ENCODE results near the gene ITGA2.

ITGA2 gene

DNA sequence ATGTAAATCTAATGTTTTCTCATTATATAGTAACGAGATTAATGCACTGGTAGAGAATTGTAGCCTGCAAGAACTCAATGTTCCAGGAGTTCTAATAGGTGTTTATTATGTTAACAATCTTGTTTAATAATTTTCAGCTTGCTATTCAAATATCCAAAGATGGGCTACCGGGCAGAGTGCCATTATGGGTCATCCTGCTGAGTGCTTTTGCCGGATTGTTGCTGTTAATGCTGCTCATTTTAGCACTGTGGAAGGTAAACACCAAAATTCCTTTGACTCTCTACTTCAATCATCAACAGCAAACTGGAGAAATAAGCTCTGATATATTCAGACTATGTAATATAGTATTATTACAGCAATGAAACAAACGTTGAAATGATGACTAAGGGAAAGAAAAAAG is 41.9 kb upstream of the ITGA2 start:
- H4K12ac ChIP-seq (ENCODE audit: low read depth, low read length): no peak overlapping the region
- H2BK5ac ChIP-seq (ENCODE audit: low read depth, low read length, poor library complexity): no peak overlapping the region
- H4K91ac ChIP-seq (ENCODE audit: low read depth, low read length): no peak overlapping the region
- no peaks in the 10 kb centered on the region for H3K27me3 ChIP-seq (ENCODE audit: insufficient read depth, low read length)
- no peak for DNase-seq
- WGBS (ENCODE audit: extremely low coverage, insufficient coverage, insufficient read length): no CpG with 5 or more reads among the region's 4 CpGs
- no peaks in the 10 kb centered on the region for H3K36me3 ChIP-seq (ENCODE audit: control insufficient read depth in 1 of 2, insufficient read depth in 2 of 2, low read length in 2 of 2)
- H3K4me1 ChIP-seq (ENCODE audit: control insufficient read depth in 1 of 2, insufficient read depth in 2 of 2, low read length in 2 of 2): no peaks in the 10 kb centered on the region
- no peak overlapping the region for H2BK120ac ChIP-seq (ENCODE audit: insufficient read depth, low read length, poor library complexity)
- no peak overlapping the region for H3K14ac ChIP-seq (ENCODE audit: low read length)
- H2AK5ac ChIP-seq (ENCODE audit: low read length): no peak overlapping the region
- no peaks in the 10 kb centered on the region for H3K79me2 ChIP-seq (ENCODE audit: control insufficient read depth, insufficient read depth, low read length, poor library complexity)
- H2BK12ac ChIP-seq (ENCODE audit: low read length): no peak overlapping the region
- H3K79me1 ChIP-seq (ENCODE audit: low read length): no peaks in the 10 kb centered on the region
- H3K4me3 ChIP-seq (ENCODE audit: low read depth, low read length): no peak overlapping the region
- H3K9me3 ChIP-seq (ENCODE audit: insufficient read depth, low read depth, low read length): no peaks in the 10 kb centered on the region
- no peak overlapping the region for H3K27ac ChIP-seq (ENCODE audit: low read depth, low read length)
- H3K4ac ChIP-seq (ENCODE audit: low read depth, low read length): no peak overlapping the region
- no peak overlapping the region for H3K9ac ChIP-seq (ENCODE audit: low read length)
- no peak overlapping the region for H3K18ac ChIP-seq (ENCODE audit: low read length)
- H3K4me2 ChIP-seq (ENCODE audit: low read length): no peak overlapping the region
- no peak overlapping the region for H4K8ac ChIP-seq (ENCODE audit: low read depth, low read length)
- no peak overlapping the region for H3K23ac ChIP-seq (ENCODE audit: low read length)
- no peak overlapping the region for H2AFZ ChIP-seq (ENCODE audit: insufficient read depth, low read length, poor library complexity)

DNA sequence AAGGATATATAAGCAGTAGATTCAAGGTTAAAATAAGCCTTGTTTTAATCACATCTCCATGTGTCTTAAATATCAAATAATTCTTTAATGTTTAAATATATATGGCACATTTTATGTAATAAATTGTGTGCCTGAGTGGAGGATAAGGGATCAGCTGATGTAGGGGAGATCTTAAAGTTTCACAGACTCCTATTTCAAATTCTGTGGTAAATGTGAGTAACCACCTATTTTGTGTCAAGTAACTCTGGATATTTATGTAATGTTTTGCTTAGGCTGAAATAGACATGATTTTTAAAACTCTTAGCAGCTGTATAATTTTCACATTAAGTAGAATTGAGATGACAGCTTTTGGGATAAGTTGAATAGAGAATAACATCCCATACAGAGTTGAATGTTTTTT is 41.3 kb upstream of the ITGA2 start:
- Histone ChIP-seq H3K9ac (ENCODE audit: low read length) (no peak overlapping the region), H3K36me3 (ENCODE audit: control insufficient read depth in 1 of 2, insufficient read depth in 2 of 2, low read length in 2 of 2) (no peaks in the 10 kb centered on the region), H3K79me1 (ENCODE audit: low read length) (no peaks in the 10 kb centered on the region), H2BK12ac (ENCODE audit: low read length) (no peak overlapping the region), H3K14ac (ENCODE audit: low read length) (no peak overlapping the region), H2BK5ac (ENCODE audit: low read depth, low read length, poor library complexity) (no peak overlapping the region), H4K12ac (ENCODE audit: low read depth, low read length) (no peak overlapping the region), H2AFZ (ENCODE audit: insufficient read depth, low read length, poor library complexity) (no peak overlapping the region), H4K8ac (ENCODE audit: low read depth, low read length) (no peak overlapping the region), H3K79me2 (ENCODE audit: control insufficient read depth, insufficient read depth, low read length, poor library complexity) (no peaks in the 10 kb centered on the region), H3K4ac (ENCODE audit: low read depth, low read length) (no peak overlapping the region), H4K91ac (ENCODE audit: low read depth, low read length) (no peak overlapping the region), H3K4me2 (ENCODE audit: low read length) (no peak overlapping the region), H3K27me3 (ENCODE audit: insufficient read depth, low read length) (no peaks in the 10 kb centered on the region), H2BK120ac (ENCODE audit: insufficient read depth, low read length, poor library complexity) (no peak overlapping the region), H3K27ac (ENCODE audit: low read depth, low read length) (no peak overlapping the region), H3K4me3 (ENCODE audit: low read depth, low read length) (no peak overlapping the region), H3K23ac (ENCODE audit: low read length) (no peak overlapping the region), H2AK5ac (ENCODE audit: low read length) (no peak overlapping the region), H3K4me1 (ENCODE audit: control insufficient read depth in 1 of 2, insufficient read depth in 2 of 2, low read length in 2 of 2) (no peaks in the 10 kb centered on the region), H3K18ac (ENCODE audit: low read length) (no peak overlapping the region), H3K9me3 (ENCODE audit: insufficient read depth, low read depth, low read length) (no peaks in the 10 kb centered on the region)
- DNase-seq: no peak

DNA sequence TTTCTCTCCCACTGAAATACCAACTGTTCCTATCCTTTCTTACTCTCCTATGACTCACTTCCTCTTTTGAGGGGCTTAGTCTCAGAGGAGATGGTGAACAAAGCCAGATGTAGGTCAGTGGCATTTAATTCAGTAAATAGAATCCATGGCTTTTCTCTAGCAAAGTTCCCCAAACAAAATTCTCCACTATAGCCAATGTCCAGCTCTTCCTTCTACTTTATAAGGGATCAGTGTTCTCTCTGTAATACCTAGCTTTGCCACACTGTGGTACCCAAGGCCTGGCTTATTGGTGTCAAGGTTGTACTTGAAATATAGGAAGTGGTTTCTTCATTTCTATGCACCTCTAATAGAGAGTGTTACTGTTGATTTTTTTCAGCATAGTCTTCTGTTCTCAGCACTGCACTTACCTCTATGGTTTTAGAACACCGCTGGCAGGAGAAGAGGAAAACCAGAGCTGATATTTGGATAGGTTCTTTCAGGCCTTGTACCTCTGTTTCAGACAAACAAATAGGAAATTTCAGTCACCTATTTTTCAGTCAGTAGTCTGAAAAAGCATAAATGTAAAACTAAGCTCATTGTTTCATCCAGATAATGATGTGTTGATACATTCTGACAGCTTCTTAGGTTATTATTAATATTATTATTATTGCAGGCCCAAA is 40.6 kb upstream of the ITGA2 start:
- H3K4me2 ChIP-seq (ENCODE audit: low read length): no peak overlapping the region
- H3K27me3 ChIP-seq (ENCODE audit: insufficient read depth, low read length): no peaks in the 10 kb centered on the region
- no peak overlapping the region for H4K8ac ChIP-seq (ENCODE audit: low read depth, low read length)
- H3K18ac ChIP-seq (ENCODE audit: low read length): no peak overlapping the region
- no peaks in the 10 kb centered on the region for H3K4me1 ChIP-seq (ENCODE audit: control insufficient read depth in 1 of 2, insufficient read depth in 2 of 2, low read length in 2 of 2)
- no peak overlapping the region for H4K91ac ChIP-seq (ENCODE audit: low read depth, low read length)
- DNase-seq: peak; percentile 72 to 85
- H3K9ac ChIP-seq (ENCODE audit: low read length): no peak overlapping the region
- H3K4me3 ChIP-seq (ENCODE audit: low read depth, low read length): no peak overlapping the region
- H3K4ac ChIP-seq (ENCODE audit: low read depth, low read length): no peak overlapping the region
- H2BK12ac ChIP-seq (ENCODE audit: low read length): no peak overlapping the region
- H2AK5ac ChIP-seq (ENCODE audit: low read length): no peak overlapping the region
- WGBS (ENCODE audit: extremely low coverage, insufficient coverage, insufficient read length): no CpG with 5 or more reads among the region's 1 CpG
- H3K79me1 ChIP-seq (ENCODE audit: low read length): no peaks in the 10 kb centered on the region
- no peak overlapping the region for H3K14ac ChIP-seq (ENCODE audit: low read length)
- no peak overlapping the region for H2BK5ac ChIP-seq (ENCODE audit: low read depth, low read length, poor library complexity)
- H3K27ac ChIP-seq (ENCODE audit: low read depth, low read length): no peak overlapping the region
- no peak overlapping the region for H3K23ac ChIP-seq (ENCODE audit: low read length)
- no peak overlapping the region for H2AFZ ChIP-seq (ENCODE audit: insufficient read depth, low read length, poor library complexity)
- no peaks in the 10 kb centered on the region for H3K36me3 ChIP-seq (ENCODE audit: control insufficient read depth in 1 of 2, insufficient read depth in 2 of 2, low read length in 2 of 2)
- H4K12ac ChIP-seq (ENCODE audit: low read depth, low read length): no peak overlapping the region
- no peaks in the 10 kb centered on the region for H3K9me3 ChIP-seq (ENCODE audit: insufficient read depth, low read depth, low read length)
- no peak overlapping the region for H2BK120ac ChIP-seq (ENCODE audit: insufficient read depth, low read length, poor library complexity)
- no peaks in the 10 kb centered on the region for H3K79me2 ChIP-seq (ENCODE audit: control insufficient read depth, insufficient read depth, low read length, poor library complexity)

DNA sequence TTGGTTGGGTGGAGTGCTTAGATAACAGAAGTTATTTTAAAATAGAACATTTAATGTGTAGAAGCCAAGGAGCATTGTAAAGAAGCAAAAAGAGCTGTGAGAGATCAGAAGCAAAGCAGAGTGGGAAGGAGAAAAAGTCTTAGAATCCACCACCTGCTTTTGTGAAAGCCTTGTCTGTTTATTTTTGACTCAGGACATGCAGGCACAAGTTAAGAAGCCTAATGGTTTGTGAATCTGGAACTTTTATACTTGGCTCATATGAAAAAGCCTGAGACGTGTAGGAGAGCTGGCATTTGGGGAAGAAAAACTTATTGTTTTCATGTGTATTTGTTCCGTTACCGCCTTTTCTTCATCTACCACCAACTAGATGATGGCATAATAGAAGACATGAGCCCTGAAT is 38.5 kb upstream of the ITGA2 start:
- Histone ChIP-seq H3K4me2 (ENCODE audit: low read length) (no peak overlapping the region), H3K18ac (ENCODE audit: low read length) (no peak overlapping the region), H4K12ac (ENCODE audit: low read depth, low read length) (no peak overlapping the region), H3K4me3 (ENCODE audit: low read depth, low read length) (no peak overlapping the region), H2AFZ (ENCODE audit: insufficient read depth, low read length, poor library complexity) (no peak overlapping the region), H4K8ac (ENCODE audit: low read depth, low read length) (no peak overlapping the region), H2BK5ac (ENCODE audit: low read depth, low read length, poor library complexity) (no peak overlapping the region), H2BK12ac (ENCODE audit: low read length) (no peak overlapping the region), H3K9me3 (ENCODE audit: insufficient read depth, low read depth, low read length) (no peaks in the 10 kb centered on the region), H2AK5ac (ENCODE audit: low read length) (no peak overlapping the region), H3K23ac (ENCODE audit: low read length) (no peak overlapping the region), H3K36me3 (ENCODE audit: control insufficient read depth in 1 of 2, insufficient read depth in 2 of 2, low read length in 2 of 2) (no peaks in the 10 kb centered on the region), H3K79me1 (ENCODE audit: low read length) (no peaks in the 10 kb centered on the region), H3K4me1 (ENCODE audit: control insufficient read depth in 1 of 2, insufficient read depth in 2 of 2, low read length in 2 of 2) (no peaks in the 10 kb centered on the region), H3K14ac (ENCODE audit: low read length) (no peak overlapping the region), H3K27ac (ENCODE audit: low read depth, low read length) (no peak overlapping the region), H3K9ac (ENCODE audit: low read length) (no peak overlapping the region), H4K91ac (ENCODE audit: low read depth, low read length) (no peak overlapping the region), H3K4ac (ENCODE audit: low read depth, low read length) (no peak overlapping the region), H2BK120ac (ENCODE audit: insufficient read depth, low read length, poor library complexity) (no peak overlapping the region), H3K27me3 (ENCODE audit: insufficient read depth, low read length) (no peaks in the 10 kb centered on the region), H3K79me2 (ENCODE audit: control insufficient read depth, insufficient read depth, low read length, poor library complexity) (no peaks in the 10 kb centered on the region)
- DNase-seq: no peak
- WGBS (ENCODE audit: extremely low coverage, insufficient coverage, insufficient read length): no CpG with 5 or more reads among the region's 3 CpGs
